GM12878 (cell line): ENCODE results near the gene ALG2. TPM values are rescaled to one million over a fixed set of nuclear protein-coding genes. Genes with fewer than 3 reads are reported as not detected.

Source experiments
- BCL11A ChIP-seq: IDR thresholded peaks from 2 replicates; pipeline ENCODE4 v1.6.1; 2011; ENCODE audit warnings: low read depth, low read length
- CREM ChIP-seq: IDR thresholded peaks from 2 replicates; pipeline ENCODE4 v1.6.1; 2014; ENCODE audit warnings: antibody characterized with exemption, low read depth
- ESRRA ChIP-seq: IDR thresholded peaks from 2 replicates; pipeline ENCODE4 v1.6.1; 2012; ENCODE audit warnings: mild to moderate bottlenecking, low read length, improper control_type of control experiment
- FOXK2 ChIP-seq: fragments of 450-650 bp; IDR thresholded peaks from 2 replicates; pipeline ENCODE4 v1.6.1; 2017; ENCODE audit warnings: mild to moderate bottlenecking, moderate library complexity
- KAT2A ChIP-seq: conservative IDR thresholded peaks from 2 replicates; pipeline ENCODE4 v1.6.1; 2011; ENCODE audit warnings: low read depth, low read length; ENCODE audit not compliant: control insufficient read depth
- KLF5 ChIP-seq: fragments of 450-650 bp; IDR thresholded peaks from 2 replicates; pipeline ENCODE4 v1.6.1; 2014; ENCODE audit warnings: mild to moderate bottlenecking; ENCODE audit not compliant: partially characterized antibody
- MEF2A ChIP-seq: IDR thresholded peaks from 2 replicates; pipeline ENCODE4 v1.6.1; 2011; ENCODE audit warnings: low read depth, mild to moderate bottlenecking, low read length, moderate library complexity; ENCODE audit not compliant: insufficient read depth
- MYB ChIP-seq: fragments of 150-350 bp; IDR thresholded peaks from 2 replicates; pipeline ENCODE4 v1.6.1; 2014; ENCODE audit warnings: mild to moderate bottlenecking, low read depth, low read length, borderline replicate concordance
- NFXL1 ChIP-seq: fragments of 450-650 bp; IDR thresholded peaks from 2 replicates; pipeline ENCODE4 v1.6.1; 2017; ENCODE audit warnings: antibody characterized with exemption, mild to moderate bottlenecking, borderline replicate concordance
- NFYB ChIP-seq: IDR thresholded peaks from 2 replicates; pipeline ENCODE4 v1.6.1; 2011; ENCODE audit warnings: low read depth, mild to moderate bottlenecking, low read length, improper control_type of control experiment, moderate library complexity; ENCODE audit not compliant: insufficient read depth
- NR2F1 ChIP-seq: fragments of 450-650 bp; conservative IDR thresholded peaks from 2 replicates; pipeline ENCODE4 v1.6.1; 2017; ENCODE audit warnings: mild to moderate bottlenecking
- RAD51 ChIP-seq: fragments of 450-650 bp; IDR thresholded peaks from 2 replicates; pipeline ENCODE4 v1.6.1; 2016; ENCODE audit warnings: moderate library complexity, mild to moderate bottlenecking, inconsistent platforms
- RUNX3 ChIP-seq: IDR thresholded peaks from 2 replicates; pipeline ENCODE4 v1.6.1; 2012; ENCODE audit warnings: low read length, inconsistent platforms
- SIX5 ChIP-seq: IDR thresholded peaks from 2 replicates; pipeline ENCODE4 v1.6.1; 2011; ENCODE audit warnings: mild to moderate bottlenecking, low read depth, low read length, moderate library complexity; ENCODE audit not compliant: severe bottlenecking
- SPI1 ChIP-seq: IDR thresholded peaks from 2 replicates; pipeline ENCODE4 v1.6.1; 2011; ENCODE audit warnings: low read depth, mild to moderate bottlenecking, low read length, moderate library complexity, borderline replicate concordance; ENCODE audit not compliant: insufficient read depth
- STAT3 ChIP-seq: IDR thresholded peaks from 2 replicates; pipeline ENCODE4 v1.6.1; 2011; ENCODE audit warnings: low read depth, low read length, improper control_type of control experiment
- SUZ12 ChIP-seq: fragments of 200-600 bp; sonication (generic); IDR thresholded peaks from one replicate; pipeline ENCODE4 v1.6.1; 2018; ENCODE audit warnings: antibody characterized with exemption, mild to moderate bottlenecking; ENCODE audit not compliant: unreplicated experiment
- TAF1 ChIP-seq: IDR thresholded peaks from 2 replicates; pipeline ENCODE4 v1.6.1; 2011; ENCODE audit warnings: mild to moderate bottlenecking, low read depth, low read length, borderline replicate concordance
- TCF3 ChIP-seq: IDR thresholded peaks from 2 replicates; pipeline ENCODE4 v1.6.1; 2012; ENCODE audit warnings: low read depth, mild to moderate bottlenecking, low read length, borderline replicate concordance; ENCODE audit not compliant: insufficient read depth
- ZNF24 ChIP-seq: fragments of 450-650 bp; IDR thresholded peaks from 2 replicates; pipeline ENCODE4 v1.6.1; 2017; ENCODE audit warnings: antibody characterized with exemption, mild to moderate bottlenecking
- polyA plus RNA-seq, 11 experiments: library from polyadenylated mRNA; depleted of rRNA in 4 of 11; unstranded in 6 of 11; stranded (reverse) in 5 of 11; fragments of >200 nt; fragmentation: Nextera tagmentation in 4 of 11; fragmentation: Illumina TruSeq in 1 of 11; extraction: Ambion mirVana in 4 of 11; extraction: Trizol in 1 of 11; gene quantifications; 1 replicate in 1 of 11; 2 replicates in 10 of 11; pipeline versions ENCODE4 v1.2.1 to v1.2.3, GENCODE V29; 2011 to 2016; ENCODE audit warnings: inconsistent platforms in 2 of 11, missing spikeins in 2 of 11, low read depth in 1 of 11
- total RNA-seq, 4 experiments: library from RNA; depleted of rRNA in 3 of 4; stranded (reverse); fragments of >200 nt in 3 of 4; fragmentation: Illumina TruSeq in 1 of 4; extraction: Trizol in 1 of 4; gene quantifications; 2 replicates each; pipeline versions ENCODE4 v1.2.1 to v1.2.3, GENCODE V29; 2013 to 2021
- TF ChIP-seq, protein P1 (sequence below): fragments of 150-350 bp; IDR thresholded peaks from 2 replicates; pipeline ENCODE4 v1.6.1; 2014; ENCODE audit warnings: mild to moderate bottlenecking, low read depth, low read length
- TF ChIP-seq, protein P2 (sequence below): IDR thresholded peaks from 2 replicates; pipeline ENCODE4 v1.6.1; 2011; ENCODE audit warnings: borderline replicate concordance, low read depth, mild to moderate bottlenecking, moderate library complexity, mixed read lengths, low read length; ENCODE audit not compliant: insufficient read depth; ENCODE audit errors: extremely low read length
- TF ChIP-seq, protein P3 (sequence below): fragments of 450-650 bp; formaldehyde crosslinking; IDR thresholded peaks from 2 replicates; pipeline ENCODE4 v1.5.0; 2022; ENCODE audit warnings: mild to moderate bottlenecking, missing genetic modification characterization
- TF ChIP-seq, protein P4 (sequence below): IDR thresholded peaks from 2 replicates; pipeline ENCODE4 v1.6.1; 2012; ENCODE audit warnings: low read depth, low read length, improper control_type of control experiment

Gene ALG2
- total and polyA plus RNA-seq, 10 of the 15 experiments (the other 5 are each of a cell fraction or from before 2014, with no cell fraction given) = 8.8 to 52.5 (median 38.6) TPM

DNA sequence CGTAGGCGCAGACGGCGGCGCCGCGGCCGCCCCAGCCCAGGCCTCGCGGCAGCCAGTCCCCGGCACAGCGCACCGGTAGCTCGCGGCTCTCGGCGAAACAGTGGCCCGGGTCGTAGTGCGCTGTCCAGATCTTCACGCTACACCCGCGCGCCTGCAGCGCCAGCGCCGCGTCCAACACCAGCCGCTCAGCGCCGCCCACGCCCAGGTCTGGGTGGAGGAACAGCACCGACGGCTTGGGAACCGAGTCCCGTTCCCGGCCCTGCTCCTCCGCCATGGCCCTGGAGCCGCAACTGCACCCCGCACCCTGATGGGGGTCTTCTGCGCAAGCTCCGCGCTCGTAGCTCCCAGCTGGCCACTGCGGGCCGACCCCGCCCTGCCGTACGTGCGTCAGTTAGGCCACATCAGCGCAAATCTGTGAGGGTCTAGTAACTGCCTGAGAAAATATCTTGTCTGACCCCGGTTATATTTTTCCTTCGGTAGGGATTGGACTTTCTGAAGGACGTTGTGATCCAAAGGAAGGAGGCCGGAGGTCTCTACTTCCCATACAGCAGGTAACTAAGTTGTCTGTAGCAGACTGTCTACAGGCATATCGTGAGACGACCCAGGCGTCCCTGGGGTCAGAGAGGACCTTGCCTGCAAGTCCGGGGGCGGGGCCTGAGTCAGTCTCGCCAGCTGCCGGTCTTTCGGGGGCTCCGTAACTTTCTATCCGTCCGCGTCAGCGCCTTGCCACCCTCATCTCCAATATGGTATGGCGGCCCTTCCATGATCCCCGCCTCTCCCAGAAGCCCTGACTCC is at the start of gene ALG2, which contains the start of gene SEC61B (continued):
- no peak for TF ChIP-seq ESRRA
- TF ChIP-seq, protein P1, sequence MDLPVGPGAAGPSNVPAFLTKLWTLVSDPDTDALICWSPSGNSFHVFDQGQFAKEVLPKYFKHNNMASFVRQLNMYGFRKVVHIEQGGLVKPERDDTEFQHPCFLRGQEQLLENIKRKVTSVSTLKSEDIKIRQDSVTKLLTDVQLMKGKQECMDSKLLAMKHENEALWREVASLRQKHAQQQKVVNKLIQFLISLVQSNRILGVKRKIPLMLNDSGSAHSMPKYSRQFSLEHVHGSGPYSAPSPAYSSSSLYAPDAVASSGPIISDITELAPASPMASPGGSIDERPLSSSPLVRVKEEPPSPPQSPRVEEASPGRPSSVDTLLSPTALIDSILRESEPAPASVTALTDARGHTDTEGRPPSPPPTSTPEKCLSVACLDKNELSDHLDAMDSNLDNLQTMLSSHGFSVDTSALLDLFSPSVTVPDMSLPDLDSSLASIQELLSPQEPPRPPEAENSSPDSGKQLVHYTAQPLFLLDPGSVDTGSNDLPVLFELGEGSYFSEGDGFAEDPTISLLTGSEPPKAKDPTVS = no peak
- peak; percentile 90 for TF ChIP-seq TCF3
- TF ChIP-seq NFYB = peak; percentile 34; the same call in 1 of the 2 replicates
- no peak for TF ChIP-seq KAT2A
- TF ChIP-seq, protein P2, sequence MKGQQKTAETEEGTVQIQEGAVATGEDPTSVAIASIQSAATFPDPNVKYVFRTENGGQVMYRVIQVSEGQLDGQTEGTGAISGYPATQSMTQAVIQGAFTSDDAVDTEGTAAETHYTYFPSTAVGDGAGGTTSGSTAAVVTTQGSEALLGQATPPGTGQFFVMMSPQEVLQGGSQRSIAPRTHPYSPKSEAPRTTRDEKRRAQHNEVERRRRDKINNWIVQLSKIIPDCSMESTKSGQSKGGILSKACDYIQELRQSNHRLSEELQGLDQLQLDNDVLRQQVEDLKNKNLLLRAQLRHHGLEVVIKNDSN = no peak
- TF ChIP-seq SIX5 = no peak
- TF ChIP-seq SUZ12 = no peak
- TF ChIP-seq, protein P3, sequence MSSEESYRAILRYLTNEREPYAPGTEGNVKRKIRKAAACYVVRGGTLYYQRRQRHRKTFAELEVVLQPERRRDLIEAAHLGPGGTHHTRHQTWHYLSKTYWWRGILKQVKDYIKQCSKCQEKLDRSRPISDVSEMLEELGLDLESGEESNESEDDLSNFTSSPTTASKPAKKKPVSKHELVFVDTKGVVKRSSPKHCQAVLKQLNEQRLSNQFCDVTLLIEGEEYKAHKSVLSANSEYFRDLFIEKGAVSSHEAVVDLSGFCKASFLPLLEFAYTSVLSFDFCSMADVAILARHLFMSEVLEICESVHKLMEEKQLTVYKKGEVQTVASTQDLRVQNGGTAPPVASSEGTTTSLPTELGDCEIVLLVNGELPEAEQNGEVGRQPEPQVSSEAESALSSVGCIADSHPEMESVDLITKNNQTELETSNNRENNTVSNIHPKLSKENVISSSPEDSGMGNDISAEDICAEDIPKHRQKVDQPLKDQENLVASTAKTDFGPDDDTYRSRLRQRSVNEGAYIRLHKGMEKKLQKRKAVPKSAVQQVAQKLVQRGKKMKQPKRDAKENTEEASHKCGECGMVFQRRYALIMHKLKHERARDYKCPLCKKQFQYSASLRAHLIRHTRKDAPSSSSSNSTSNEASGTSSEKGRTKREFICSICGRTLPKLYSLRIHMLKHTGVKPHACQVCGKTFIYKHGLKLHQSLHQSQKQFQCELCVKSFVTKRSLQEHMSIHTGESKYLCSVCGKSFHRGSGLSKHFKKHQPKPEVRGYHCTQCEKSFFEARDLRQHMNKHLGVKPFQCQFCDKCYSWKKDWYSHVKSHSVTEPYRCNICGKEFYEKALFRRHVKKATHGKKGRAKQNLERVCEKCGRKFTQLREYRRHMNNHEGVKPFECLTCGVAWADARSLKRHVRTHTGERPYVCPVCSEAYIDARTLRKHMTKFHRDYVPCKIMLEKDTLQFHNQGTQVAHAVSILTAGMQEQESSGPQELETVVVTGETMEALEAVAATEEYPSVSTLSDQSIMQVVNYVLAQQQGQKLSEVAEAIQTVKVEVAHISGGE (CRISPR knock-in tag) = no peak
- TF ChIP-seq NR2F1 = peak; percentile 98
- no peak for TF ChIP-seq FOXK2
- TF ChIP-seq MEF2A = no peak
- no peak; the same call in 1 of the 2 replicates for TF ChIP-seq RAD51
- peak; percentile 43; the same call in 1 of the 2 replicates for TF ChIP-seq RUNX3
- peak; percentile 42 for TF ChIP-seq CREM
- peak; percentile 92 for TF ChIP-seq TAF1
- no peak for TF ChIP-seq STAT3
- TF ChIP-seq, protein P4, sequence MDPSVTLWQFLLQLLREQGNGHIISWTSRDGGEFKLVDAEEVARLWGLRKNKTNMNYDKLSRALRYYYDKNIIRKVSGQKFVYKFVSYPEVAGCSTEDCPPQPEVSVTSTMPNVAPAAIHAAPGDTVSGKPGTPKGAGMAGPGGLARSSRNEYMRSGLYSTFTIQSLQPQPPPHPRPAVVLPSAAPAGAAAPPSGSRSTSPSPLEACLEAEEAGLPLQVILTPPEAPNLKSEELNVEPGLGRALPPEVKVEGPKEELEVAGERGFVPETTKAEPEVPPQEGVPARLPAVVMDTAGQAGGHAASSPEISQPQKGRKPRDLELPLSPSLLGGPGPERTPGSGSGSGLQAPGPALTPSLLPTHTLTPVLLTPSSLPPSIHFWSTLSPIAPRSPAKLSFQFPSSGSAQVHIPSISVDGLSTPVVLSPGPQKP = no peak
- TF ChIP-seq NFXL1 = no peak
- 0 out of 2 replicates have a peak, but pooled peaks have one; percentile 1 for TF ChIP-seq BCL11A
- 0 out of 2 replicates have a peak, but pooled peaks have one; percentile 13 for TF ChIP-seq ZNF24
- TF ChIP-seq SPI1 = no peak
- TF ChIP-seq MYB = peak; percentile 99
- peak; percentile 80 for TF ChIP-seq KLF5
